Activated B cell treated with CpG ODN at 0.5 μM for 24 hours (primary cell): ENCODE measurements around the gene DKC1. TPM values are rescaled to one million over a fixed set of nuclear protein-coding genes. Genes with fewer than 3 reads are reported as not detected.

Experiments
- ATAC-seq: fragments of 200-7000 bp; cut with Tn5 transposase; one replicate; pipeline ENCODE4 v1.10.0; 2021; ENCODE audit warnings: low read depth, mild to moderate bottlenecking, moderate library complexity
- CTCF ChIA-PET: fragments of 350-600 bp; sonication (Branson Sonifier 250); formaldehyde crosslinking; loops from one replicate; lab custom pipeline; 2021; ENCODE audit warnings: antibody characterized with exemption; lab: Charles Lee
- POLR2A ChIA-PET: fragments of 350-600 bp; sonication (Branson Sonifier 250); formaldehyde crosslinking; loops from one replicate; lab custom pipeline; 2021; ENCODE audit warnings: antibody characterized with exemption; lab: Charles Lee
- DNase-seq: peaks from one replicate; pipeline ENCODE4 v3.0.0; 2022
- H3K27ac Mint-ChIP-seq: one replicate; pipeline ENCODE4 v1.8.0; 2020; ENCODE audit warnings: mixed read lengths
- H3K27me3 Mint-ChIP-seq: one replicate; pipeline ENCODE4 v1.8.0; 2021; ENCODE audit warnings: mixed read lengths
- H3K36me3 Mint-ChIP-seq: one replicate; pipeline ENCODE4 v1.8.0; 2021; ENCODE audit warnings: low read depth, mixed read lengths
- H3K4me1 Mint-ChIP-seq: one replicate; pipeline ENCODE4 v1.8.0; 2021; ENCODE audit warnings: mixed read lengths
- H3K4me3 Mint-ChIP-seq: one replicate; pipeline ENCODE4 v1.8.0; 2020; ENCODE audit warnings: mild to moderate bottlenecking, mixed read lengths
- H3K9me3 Mint-ChIP-seq: one replicate; pipeline ENCODE4 v1.8.0; 2020; ENCODE audit warnings: mixed read lengths
- intact Hi-C: fragments of 100-400 bp; cut with micrococcal nuclease; formaldehyde crosslinking; loops from one replicate; pipeline ENCODE4 v1.15.1; 2024
- total RNA-seq: library from RNA; stranded (reverse); gene quantifications from 2 replicates; pipeline ENCODE4 v1.2.3, GENCODE V29; 2022
- TF ChIP-seq, protein P1 (sequence below): fragments of 200-600 bp; IDR thresholded peaks from one replicate; pipeline ENCODE4 v1.8.0; 2022; ENCODE audit warnings: antibody characterized with exemption, mild to moderate bottlenecking

DKC1 gene
- total RNA-seq, 1 donor from 2014 or later, result 105 TPM

DNA sequence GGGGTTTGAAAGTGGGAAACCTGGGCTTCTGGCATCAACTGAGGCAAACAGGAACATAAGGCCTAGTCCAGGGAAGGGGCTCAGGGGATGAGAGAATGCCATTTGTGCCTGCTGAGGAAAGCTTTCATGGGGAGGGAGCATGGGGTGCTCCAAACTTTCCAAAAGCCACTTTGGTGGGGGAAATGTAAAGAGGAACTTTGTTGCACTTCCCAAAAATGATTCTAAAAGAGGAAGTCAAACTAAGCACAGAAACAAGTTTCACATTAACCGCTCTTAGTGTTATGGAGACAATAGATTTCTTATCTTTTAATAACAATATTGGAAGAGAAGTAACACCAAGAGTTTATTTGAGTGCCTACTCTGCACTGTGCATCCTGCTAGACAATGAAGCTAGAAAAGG is 44.0 kb upstream of the DKC1 start:
- H3K4me3 Mint-ChIP-seq, result peak overlapping the region; percentile 44
- H3K27me3 Mint-ChIP-seq, result no peaks in the 10 kb centered on the region
- ATAC-seq (peak; percentile 35), DNase-seq (no peak)
- intact Hi-C loops, result loop anchor here (1.0 kb wide), 1 partner anchor 16 kb away; no protein-coding TSS in a partner anchor
- H3K4me1 Mint-ChIP-seq, result peaks cover 37% of the 10 kb centered on the region
- H3K9me3 Mint-ChIP-seq, result no peaks in the 10 kb centered on the region
- H3K36me3 Mint-ChIP-seq, result peaks cover 2% of the 10 kb centered on the region
- H3K27ac Mint-ChIP-seq, result peak overlapping the region; percentile 71
- POLR2A ChIA-PET, result interaction anchor here (1.1 to 1.7 kb wide), 3 partner anchors 14 to 44 kb away, joined by 4 to 6 read pairs (median 5); partner anchors contain the start of gene DKC1
- TF ChIP-seq, protein P1, sequence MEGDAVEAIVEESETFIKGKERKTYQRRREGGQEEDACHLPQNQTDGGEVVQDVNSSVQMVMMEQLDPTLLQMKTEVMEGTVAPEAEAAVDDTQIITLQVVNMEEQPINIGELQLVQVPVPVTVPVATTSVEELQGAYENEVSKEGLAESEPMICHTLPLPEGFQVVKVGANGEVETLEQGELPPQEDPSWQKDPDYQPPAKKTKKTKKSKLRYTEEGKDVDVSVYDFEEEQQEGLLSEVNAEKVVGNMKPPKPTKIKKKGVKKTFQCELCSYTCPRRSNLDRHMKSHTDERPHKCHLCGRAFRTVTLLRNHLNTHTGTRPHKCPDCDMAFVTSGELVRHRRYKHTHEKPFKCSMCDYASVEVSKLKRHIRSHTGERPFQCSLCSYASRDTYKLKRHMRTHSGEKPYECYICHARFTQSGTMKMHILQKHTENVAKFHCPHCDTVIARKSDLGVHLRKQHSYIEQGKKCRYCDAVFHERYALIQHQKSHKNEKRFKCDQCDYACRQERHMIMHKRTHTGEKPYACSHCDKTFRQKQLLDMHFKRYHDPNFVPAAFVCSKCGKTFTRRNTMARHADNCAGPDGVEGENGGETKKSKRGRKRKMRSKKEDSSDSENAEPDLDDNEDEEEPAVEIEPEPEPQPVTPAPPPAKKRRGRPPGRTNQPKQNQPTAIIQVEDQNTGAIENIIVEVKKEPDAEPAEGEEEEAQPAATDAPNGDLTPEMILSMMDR, result no peak
- CTCF ChIA-PET, result interaction anchor here (1.5 to 4.7 kb wide), 2 partner anchors 29 to 33 kb away, joined by 3 to 32 read pairs; no protein-coding TSS in a partner anchor

DNA sequence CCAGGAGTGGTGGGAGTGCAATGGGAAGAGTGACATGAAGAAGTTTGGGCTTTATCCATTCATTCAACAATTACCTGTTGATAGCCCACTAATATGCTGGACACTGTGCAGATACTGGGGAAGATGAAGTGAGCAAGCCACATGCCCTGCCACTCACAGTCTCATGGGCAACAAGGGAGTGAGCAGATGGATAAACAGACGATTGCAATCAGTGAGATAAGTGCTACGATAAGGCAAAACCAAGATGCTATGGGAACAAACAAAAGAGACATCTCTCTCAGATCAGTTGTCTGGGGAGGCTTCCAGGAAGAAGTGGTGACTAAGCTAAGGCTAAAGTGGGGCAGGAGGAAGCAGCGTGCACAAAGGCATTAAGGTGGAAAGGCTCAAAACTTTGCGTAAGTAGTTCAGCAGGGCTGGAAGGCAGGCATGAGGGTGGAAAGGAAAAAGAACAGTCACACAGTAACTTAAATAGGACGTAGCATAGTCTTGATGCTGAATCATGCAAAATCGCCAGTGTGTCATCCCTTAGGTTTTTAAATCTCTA is 43.5 kb upstream of the DKC1 start:
- TF ChIP-seq, protein P1, result no peak
- DNase-seq, result no peak

DNA sequence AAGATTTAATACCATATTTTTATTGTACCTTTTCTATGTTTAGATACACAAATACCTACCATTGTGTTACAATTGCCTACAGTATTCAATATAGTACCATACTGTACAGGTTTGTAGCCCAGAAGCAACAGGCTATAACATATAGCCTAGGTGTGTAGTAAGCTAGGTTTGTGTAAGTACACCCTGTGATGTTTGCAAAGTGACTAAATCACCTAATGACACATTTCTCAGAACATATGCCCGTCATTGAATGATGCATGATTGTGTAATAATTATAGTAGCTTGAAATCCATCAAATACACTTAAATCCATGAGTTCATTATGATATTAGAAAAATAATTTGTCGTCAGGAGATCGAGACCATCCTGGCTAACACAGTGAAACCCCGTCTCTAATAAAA is 42.6 kb upstream of the DKC1 start:
- TF ChIP-seq, protein P1, result no peak
- intact Hi-C loops, result no loop called here
- no peak overlapping the region for H3K27ac Mint-ChIP-seq
- peaks cover 42% of the 10 kb centered on the region for H3K4me1 Mint-ChIP-seq
- DNase-seq (no peak), ATAC-seq (no peak)
- ChIA-PET CTCF (interaction anchor here (4.7 kb wide), 1 partner anchor 28 kb away, joined by 32 read pairs; no protein-coding TSS in a partner anchor), POLR2A (no interaction called here)
- H3K4me3 Mint-ChIP-seq, result no peak overlapping the region
- H3K27me3 Mint-ChIP-seq, result no peaks in the 10 kb centered on the region
- no peaks in the 10 kb centered on the region for H3K9me3 Mint-ChIP-seq
- H3K36me3 Mint-ChIP-seq, result peaks cover under 1% of the 10 kb centered on the region

More for the DNA sequence above, 43.5 kb upstream of the DKC1 start:
- peak; percentile 52 for ATAC-seq
- intact Hi-C loops, result loop anchor here (1.0 kb wide), 1 partner anchor 15 kb away; no protein-coding TSS in a partner anchor
- H3K9me3 Mint-ChIP-seq, result no peaks in the 10 kb centered on the region
- no peaks in the 10 kb centered on the region for H3K27me3 Mint-ChIP-seq
- H3K27ac Mint-ChIP-seq, result peak overlapping the region; percentile 71
- peaks cover 2% of the 10 kb centered on the region for H3K36me3 Mint-ChIP-seq
- peak overlapping the region; percentile 44 for H3K4me3 Mint-ChIP-seq
- peaks cover 38% of the 10 kb centered on the region for H3K4me1 Mint-ChIP-seq
- CTCF ChIA-PET, result interaction anchor here (1.5 to 4.7 kb wide), 2 partner anchors 29 to 32 kb away, joined by 3 to 32 read pairs; no protein-coding TSS in a partner anchor
- POLR2A ChIA-PET, result interaction anchor here (1.0 to 1.7 kb wide), 3 partner anchors 14 to 43 kb away, joined by 3 to 6 read pairs (median 4); partner anchors contain the start of genes DKC1 and GAB3

DNA sequence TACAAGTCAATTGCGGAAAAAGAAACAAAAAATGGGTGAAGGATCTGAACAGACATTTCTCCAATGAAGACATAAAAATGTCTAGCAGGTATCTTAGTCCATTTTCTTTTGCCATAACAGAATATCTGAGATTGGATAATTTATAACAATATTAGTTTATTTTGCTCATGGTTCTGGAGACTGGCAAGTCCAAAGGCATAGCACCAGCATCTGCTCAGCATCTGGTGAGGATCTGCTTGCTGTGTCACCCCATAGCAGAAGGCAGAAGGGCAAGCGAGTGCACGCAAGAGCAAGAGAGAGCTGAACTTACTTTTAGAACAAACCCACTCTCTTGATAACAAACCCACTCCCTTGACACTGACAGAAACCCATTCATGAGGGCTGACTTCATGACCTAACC is 41.5 kb upstream of the DKC1 start:
- H3K36me3 Mint-ChIP-seq, result no peaks in the 10 kb centered on the region
- no peak overlapping the region for H3K27ac Mint-ChIP-seq
- no peak for DNase-seq
- TF ChIP-seq, protein P1, result no peak
- ChIA-PET CTCF (no interaction called here), POLR2A (no interaction called here)
- intact Hi-C loops, result no loop called here
- no peaks in the 10 kb centered on the region for H3K27me3 Mint-ChIP-seq
- peaks cover 50% of the 10 kb centered on the region for H3K4me1 Mint-ChIP-seq
- no peaks in the 10 kb centered on the region for H3K9me3 Mint-ChIP-seq
- no peak overlapping the region for H3K4me3 Mint-ChIP-seq
- no peak for ATAC-seq

DNA sequence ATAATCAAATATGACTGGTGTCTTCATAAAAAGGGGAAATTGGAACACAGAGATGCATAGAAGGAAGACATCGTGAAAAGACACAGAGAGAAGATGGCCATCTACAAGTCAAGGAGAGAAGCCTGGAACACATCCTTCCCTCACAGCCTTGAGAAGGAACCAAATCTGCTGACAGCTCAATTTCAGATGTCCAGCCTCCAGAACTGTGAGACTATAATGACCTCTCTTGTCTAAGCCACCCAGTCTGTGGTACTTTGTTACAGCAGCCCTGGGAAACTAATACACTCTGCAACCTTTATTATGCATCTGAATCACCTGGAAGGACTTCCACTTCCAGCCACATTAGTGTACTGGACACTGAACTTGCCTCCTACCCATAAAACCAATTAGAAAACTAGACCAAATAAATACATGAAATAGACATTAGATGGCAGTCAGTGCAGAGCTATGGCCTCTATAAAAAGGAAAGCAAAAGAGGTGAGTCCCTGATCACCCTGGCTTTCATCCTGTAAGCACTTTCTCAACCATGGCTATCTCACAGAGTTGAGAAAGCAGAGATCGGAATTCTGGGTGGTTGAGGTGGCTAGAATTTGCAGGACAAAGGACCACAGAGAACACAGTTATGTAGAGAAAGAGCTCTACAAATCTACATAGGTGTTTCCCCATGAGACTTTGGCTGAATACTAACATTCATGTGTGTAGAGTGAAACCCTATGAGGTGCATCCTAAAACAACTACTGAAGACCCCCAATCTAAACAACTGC is 37.5 kb upstream of the DKC1 start:
- H3K27ac Mint-ChIP-seq, result no peak overlapping the region
- no peaks in the 10 kb centered on the region for H3K27me3 Mint-ChIP-seq
- DNase-seq (no peak), ATAC-seq (no peak)
- H3K9me3 Mint-ChIP-seq, result no peaks in the 10 kb centered on the region
- POLR2A ChIA-PET, result no interaction called here
- CTCF ChIA-PET, result interaction anchor here (1.3 kb wide), 1 partner anchor 24 kb away, joined by 3 read pairs; no protein-coding TSS in a partner anchor
- no peak overlapping the region for H3K4me3 Mint-ChIP-seq
- H3K4me1 Mint-ChIP-seq, result peaks cover 32% of the 10 kb centered on the region
- no peaks in the 10 kb centered on the region for H3K36me3 Mint-ChIP-seq
- TF ChIP-seq, protein P1, result no peak
- intact Hi-C loops, result no loop called here
